DOHH2 (cell line): ENCODE results near the gene RBM20.

ENCODE experiments used
- EZH2phosphoT487 ChIP-seq: fragments of 200-600 bp; sonication (generic); IDR thresholded peaks from 2 replicates; pipeline ENCODE4 v1.6.1; 2017; ENCODE audit warnings: borderline replicate concordance, mild to moderate bottlenecking, antibody characterized with exemption, low read length, moderate library complexity, mixed read lengths
- TF ChIP-seq, protein P1 (sequence below): fragments of 200-600 bp; sonication (generic); IDR thresholded peaks from one replicate; pipeline ENCODE4 v1.5.1; 2014; ENCODE audit warnings: antibody characterized with exemption, mild to moderate bottlenecking, low read depth, low read length; ENCODE audit not compliant: poor library complexity, severe bottlenecking

DNA sequence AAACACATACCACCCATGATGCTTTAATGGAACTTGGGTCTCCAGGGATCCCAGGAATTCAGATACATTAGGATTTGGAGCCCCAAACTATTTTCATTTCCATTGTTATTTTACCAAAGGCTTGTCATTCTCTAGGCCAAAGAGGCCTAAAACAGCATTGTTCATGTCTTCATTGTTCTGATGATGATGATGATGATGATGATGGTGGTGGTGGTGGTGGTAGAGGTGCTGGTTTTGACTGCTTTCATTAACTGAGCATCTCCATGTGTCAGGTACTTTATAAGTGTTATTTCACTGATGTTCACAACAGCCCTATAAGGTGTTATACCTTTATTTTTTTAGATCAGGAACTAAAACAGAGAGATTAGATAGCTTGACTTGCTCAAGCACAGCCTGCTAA, 12.2 kb upstream of the RBM20 start:
- TF ChIP-seq, protein P1, sequence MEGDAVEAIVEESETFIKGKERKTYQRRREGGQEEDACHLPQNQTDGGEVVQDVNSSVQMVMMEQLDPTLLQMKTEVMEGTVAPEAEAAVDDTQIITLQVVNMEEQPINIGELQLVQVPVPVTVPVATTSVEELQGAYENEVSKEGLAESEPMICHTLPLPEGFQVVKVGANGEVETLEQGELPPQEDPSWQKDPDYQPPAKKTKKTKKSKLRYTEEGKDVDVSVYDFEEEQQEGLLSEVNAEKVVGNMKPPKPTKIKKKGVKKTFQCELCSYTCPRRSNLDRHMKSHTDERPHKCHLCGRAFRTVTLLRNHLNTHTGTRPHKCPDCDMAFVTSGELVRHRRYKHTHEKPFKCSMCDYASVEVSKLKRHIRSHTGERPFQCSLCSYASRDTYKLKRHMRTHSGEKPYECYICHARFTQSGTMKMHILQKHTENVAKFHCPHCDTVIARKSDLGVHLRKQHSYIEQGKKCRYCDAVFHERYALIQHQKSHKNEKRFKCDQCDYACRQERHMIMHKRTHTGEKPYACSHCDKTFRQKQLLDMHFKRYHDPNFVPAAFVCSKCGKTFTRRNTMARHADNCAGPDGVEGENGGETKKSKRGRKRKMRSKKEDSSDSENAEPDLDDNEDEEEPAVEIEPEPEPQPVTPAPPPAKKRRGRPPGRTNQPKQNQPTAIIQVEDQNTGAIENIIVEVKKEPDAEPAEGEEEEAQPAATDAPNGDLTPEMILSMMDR: no peak
- no peak for TF ChIP-seq EZH2phosphoT487
